Loucy (cell line): ENCODE data around the gene HEATR5B.

Source experiments
- H2AFZ ChIP-seq: fragments of 200-600 bp; sonication (generic); 2 replicates; pipeline ENCODE4 v1.6.0; 2016; ENCODE audit warnings: antibody characterized with exemption, mild to moderate bottlenecking, low read length, moderate library complexity
- H3F3A ChIP-seq: fragments of 200-600 bp; 2 replicates; pipeline ENCODE4 v1.6.0; 2016; ENCODE audit warnings: antibody characterized with exemption, low read depth, mild to moderate bottlenecking
- H3K27me3 ChIP-seq: fragments of 200-600 bp; sonication (generic); 2 replicates; pipeline ENCODE4 v1.6.1; 2014; ENCODE audit warnings: low read length, mild to moderate bottlenecking; ENCODE audit not compliant: insufficient read depth, poor library complexity, severe bottlenecking
- H3K36me3 ChIP-seq: fragments of 200-600 bp; sonication (generic); 2 replicates; pipeline ENCODE4 v1.6.1; 2016; ENCODE audit warnings: low read length; ENCODE audit not compliant: insufficient read depth
- H3K4me1 ChIP-seq: fragments of 200-600 bp; sonication (generic); 2 replicates; pipeline ENCODE4 v1.5.1; 2014; ENCODE audit warnings: low read length, mild to moderate bottlenecking; ENCODE audit not compliant: insufficient read depth, poor library complexity, severe bottlenecking
- H3K4me2 ChIP-seq: fragments of 200-600 bp; sonication (generic); 2 replicates; pipeline ENCODE4 v1.6.0; 2014; ENCODE audit warnings: antibody characterized with exemption, low read length, low read depth, mild to moderate bottlenecking; ENCODE audit not compliant: poor library complexity, severe bottlenecking
- H3K4me3 ChIP-seq: fragments of 200-600 bp; sonication (generic); 2 replicates; pipeline ENCODE4 v1.5.1; 2014; ENCODE audit warnings: low read length, mild to moderate bottlenecking, mixed read lengths; ENCODE audit not compliant: poor library complexity, severe bottlenecking
- H3K79me2 ChIP-seq: fragments of 200-600 bp; sonication (generic); 2 replicates; pipeline ENCODE4 v1.6.1; 2014; ENCODE audit warnings: low read length; ENCODE audit not compliant: insufficient read depth
- H3K9ac ChIP-seq: fragments of 200-600 bp; sonication (generic); 2 replicates; pipeline ENCODE4 v1.6.0; 2014; ENCODE audit warnings: mild to moderate bottlenecking, low read depth, low read length, moderate library complexity; ENCODE audit not compliant: poor library complexity, severe bottlenecking
- H3K9me2 ChIP-seq: fragments of 200-600 bp; sonication (generic); replicated peaks from 2 replicates; pipeline ENCODE4 v1.6.1; 2016; ENCODE audit warnings: low read depth, low read length, mixed read lengths
- H3K9me3 ChIP-seq: fragments of 200-600 bp; sonication (generic); 2 replicates; pipeline ENCODE4 v1.6.1; 2014; ENCODE audit warnings: mild to moderate bottlenecking, antibody characterized with exemption, low read length, low read depth; ENCODE audit not compliant: insufficient read depth
- H4K20me1 ChIP-seq: fragments of 200-600 bp; sonication (generic); 2 replicates; pipeline ENCODE4 v1.6.0; 2014; ENCODE audit warnings: antibody characterized with exemption, low read length, mild to moderate bottlenecking; ENCODE audit not compliant: insufficient read depth, poor library complexity, severe bottlenecking
- CTCF ChIP-seq: fragments of 200-600 bp; sonication (generic); conservative IDR thresholded peaks from 2 replicates; pipeline ENCODE4 v1.5.1; 2014; ENCODE audit warnings: mild to moderate bottlenecking, antibody characterized with exemption, low read length
- EZH2phosphoT487 ChIP-seq: fragments of 200-600 bp; IDR thresholded peaks from 2 replicates; pipeline ENCODE4 v1.6.1; 2018; ENCODE audit warnings: antibody characterized with exemption, mild to moderate bottlenecking, moderate library complexity, borderline replicate concordance

The HEATR5B gene

GRCh38 chr2:37119157-37119556 is 35.0 kb upstream of the HEATR5B start:
- H3F3A ChIP-seq: no peaks in the 10 kb centered on the region
- H3K27me3 ChIP-seq: no peaks in the 10 kb centered on the region
- peaks cover 36% of the 10 kb centered on the region; the same call in 1 of the 2 replicates for H3K36me3 ChIP-seq
- no peaks in the 10 kb centered on the region for H3K4me1 ChIP-seq
- no peaks in the 10 kb centered on the region for H3K9me2 ChIP-seq
- H3K9ac ChIP-seq: no peak overlapping the region
- no peaks in the 10 kb centered on the region for H3K9me3 ChIP-seq
- no peaks in the 10 kb centered on the region for H3K79me2 ChIP-seq
- no peak overlapping the region for H3K4me2 ChIP-seq
- H4K20me1 ChIP-seq: no peaks in the 10 kb centered on the region
- no peak for TF ChIP-seq EZH2phosphoT487
- TF ChIP-seq CTCF: no peak
- H3K4me3 ChIP-seq: no peak overlapping the region
- H2AFZ ChIP-seq: no peak overlapping the region

- Histone ChIP-seq H3K4me2 (no peak overlapping the region), H4K20me1 (no peaks in the 10 kb centered on the region), H3K9me2 (no peaks in the 10 kb centered on the region), H3K9ac (no peak overlapping the region), H3K9me3 (no peaks in the 10 kb centered on the region), H3F3A (no peaks in the 10 kb centered on the region), H3K27me3 (no peaks in the 10 kb centered on the region), H3K36me3 (peaks cover 35% of the 10 kb centered on the region; the same call in 1 of the 2 replicates), H3K4me1 (no peaks in the 10 kb centered on the region), H2AFZ (no peak overlapping the region), H3K79me2 (no peaks in the 10 kb centered on the region), H3K4me3 (no peak overlapping the region)
- TF ChIP-seq CTCF (no peak), EZH2phosphoT487 (no peak)
Observed at GRCh38 chr2:37117566-37117965, 33.4 kb upstream of the HEATR5B start.

DNA sequence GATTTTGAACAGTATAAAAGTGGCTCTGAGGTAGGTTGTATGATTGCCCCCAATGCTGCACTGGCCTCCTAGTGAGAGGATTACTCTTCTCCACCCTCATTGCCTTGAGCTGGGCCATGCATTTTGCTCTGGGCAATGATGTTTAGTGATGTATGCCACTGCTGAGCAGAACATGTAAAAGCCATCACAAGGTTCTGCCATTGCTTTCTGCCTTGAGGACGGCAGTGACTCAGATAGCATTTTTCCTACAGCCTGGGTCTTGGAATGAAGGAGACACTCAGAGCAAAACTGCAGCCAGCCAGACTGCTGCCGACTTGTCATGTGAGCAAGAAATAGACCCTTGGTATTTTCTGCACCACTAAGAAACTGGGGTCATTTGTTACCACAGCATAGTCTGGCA is 27.8 kb upstream of the HEATR5B start:
- TF ChIP-seq EZH2phosphoT487 (no peak), CTCF (no peak)

More for the DNA sequence above, 27.8 kb upstream of the HEATR5B start:
- H2AFZ ChIP-seq: no peak overlapping the region
- peaks cover 50% of the 10 kb centered on the region; the same call in 1 of the 2 replicates for H3K36me3 ChIP-seq
- H3K9me2 ChIP-seq: no peaks in the 10 kb centered on the region
- H3K27me3 ChIP-seq: no peaks in the 10 kb centered on the region
- no peaks in the 10 kb centered on the region for H3K9me3 ChIP-seq
- H3K4me1 ChIP-seq: no peaks in the 10 kb centered on the region
- no peaks in the 10 kb centered on the region for H4K20me1 ChIP-seq
- H3K9ac ChIP-seq: no peak overlapping the region
- H3K4me3 ChIP-seq: no peak overlapping the region
- no peak overlapping the region for H3K4me2 ChIP-seq
- H3K79me2 ChIP-seq: no peaks in the 10 kb centered on the region
- H3F3A ChIP-seq: no peaks in the 10 kb centered on the region
